Activated CD8-positive, alpha-beta memory T cell treated with anti-CD3 and anti-CD28 coated beads, Interleukin-2, amount 50 U/mL, for 48 hours (primary cell): ENCODE measurements around the gene GPX7.
"Not testable (repeated sequence)": the region's sequence is repeated elsewhere in the genome, so short reads cannot be mapped to it uniquely, and the experiment has no call there.

Experiments
- DNase-seq: peaks from one replicate; pipeline ENCODE4 v3.0.0-alpha.2; 2020

Gene GPX7

DNA sequence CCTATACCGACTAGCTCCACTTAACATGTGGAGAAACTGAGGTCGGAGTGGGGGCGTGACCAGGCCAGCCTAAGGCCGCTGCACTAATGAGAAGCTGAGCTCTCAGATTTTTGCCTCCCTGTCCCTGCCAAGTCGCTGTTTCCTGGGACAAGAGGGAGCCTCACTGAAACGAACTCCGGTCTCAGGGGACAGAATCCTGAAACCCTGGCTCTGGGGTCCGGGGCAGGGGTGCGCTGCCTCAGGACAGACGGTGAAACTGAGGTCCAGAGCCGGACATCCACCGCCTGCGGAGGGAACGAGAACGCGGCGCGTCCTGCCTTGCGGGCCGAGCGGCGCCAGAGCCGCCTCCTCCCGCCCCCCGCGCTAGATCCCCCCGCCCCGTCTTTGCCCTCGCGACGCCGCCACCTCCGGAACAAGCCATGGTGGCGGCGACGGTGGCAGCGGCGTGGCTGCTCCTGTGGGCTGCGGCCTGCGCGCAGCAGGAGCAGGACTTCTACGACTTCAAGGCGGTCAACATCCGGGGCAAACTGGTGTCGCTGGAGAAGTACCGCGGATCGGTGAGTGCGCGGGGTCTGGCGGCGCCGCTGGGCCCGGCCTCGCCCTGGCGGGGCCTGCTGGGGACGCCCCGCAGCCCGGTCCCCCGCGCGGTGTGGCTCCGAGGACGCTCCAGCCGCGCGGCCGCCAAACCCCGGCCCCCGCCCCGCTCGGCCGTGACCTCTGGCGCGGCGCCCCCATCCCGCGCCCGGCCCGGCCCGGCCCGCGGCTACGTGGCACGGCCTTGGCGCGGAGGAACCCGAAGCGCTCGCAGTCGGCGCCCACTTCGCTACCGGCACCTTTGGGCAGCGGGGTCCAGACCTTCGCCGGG lies at the start of gene GPX7:
GPX7 (plus strand) TSS at position 381 of the 865 bp plus-strand sequence; CDS start at position 420, 39 bp downstream.
- peak; percentile 78 for DNase-seq

DNA sequence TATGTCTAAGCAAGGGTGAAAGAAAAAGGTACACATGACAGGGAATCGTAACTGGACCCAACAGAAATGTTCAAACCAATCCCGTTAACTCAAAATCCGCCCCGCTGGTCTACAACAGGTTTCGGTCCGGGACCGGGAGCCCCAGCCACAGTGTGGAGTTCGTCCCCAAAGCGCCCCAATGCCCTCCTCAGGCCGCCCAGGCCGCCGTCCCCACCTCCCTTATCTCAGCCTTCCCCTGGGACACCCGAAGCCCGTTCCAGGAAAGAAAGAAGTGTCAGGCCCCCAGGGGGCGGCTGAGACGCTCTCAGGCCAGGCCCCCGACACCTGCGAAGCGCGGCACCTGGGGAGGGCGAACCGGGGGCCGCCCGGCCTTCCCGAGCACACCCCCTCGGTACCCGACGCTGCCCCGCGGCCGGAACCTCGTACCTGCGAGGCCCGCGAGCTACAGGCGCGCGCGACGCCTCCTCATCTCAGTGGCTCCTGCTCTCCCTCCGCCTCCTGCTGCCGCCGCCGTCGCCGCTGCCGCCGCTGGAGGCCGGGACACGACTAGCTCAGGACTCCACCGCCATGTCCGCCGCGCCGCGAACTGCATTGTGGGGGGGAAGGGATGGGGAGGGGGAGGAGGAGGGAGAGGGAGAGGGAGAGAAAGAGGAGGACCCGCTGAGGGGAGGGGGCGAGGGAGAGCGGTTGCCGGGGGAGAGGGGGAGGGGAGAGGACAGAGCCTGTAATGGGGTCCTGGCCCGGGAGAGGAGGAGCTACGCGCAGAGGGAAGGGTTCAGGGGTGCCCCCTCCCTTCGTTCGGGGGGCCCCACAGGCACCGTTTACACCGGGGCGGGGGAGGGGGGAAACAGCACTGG lies 49.4 kb upstream of the GPX7 start, which contains the start of gene TUT4:
TUT4 (minus strand) TSS at position 588 of the 857 bp plus-strand sequence. CDS start 26,812 bp downstream, outside the sequence.
- DNase-seq, result peak; percentile 87

DNA sequence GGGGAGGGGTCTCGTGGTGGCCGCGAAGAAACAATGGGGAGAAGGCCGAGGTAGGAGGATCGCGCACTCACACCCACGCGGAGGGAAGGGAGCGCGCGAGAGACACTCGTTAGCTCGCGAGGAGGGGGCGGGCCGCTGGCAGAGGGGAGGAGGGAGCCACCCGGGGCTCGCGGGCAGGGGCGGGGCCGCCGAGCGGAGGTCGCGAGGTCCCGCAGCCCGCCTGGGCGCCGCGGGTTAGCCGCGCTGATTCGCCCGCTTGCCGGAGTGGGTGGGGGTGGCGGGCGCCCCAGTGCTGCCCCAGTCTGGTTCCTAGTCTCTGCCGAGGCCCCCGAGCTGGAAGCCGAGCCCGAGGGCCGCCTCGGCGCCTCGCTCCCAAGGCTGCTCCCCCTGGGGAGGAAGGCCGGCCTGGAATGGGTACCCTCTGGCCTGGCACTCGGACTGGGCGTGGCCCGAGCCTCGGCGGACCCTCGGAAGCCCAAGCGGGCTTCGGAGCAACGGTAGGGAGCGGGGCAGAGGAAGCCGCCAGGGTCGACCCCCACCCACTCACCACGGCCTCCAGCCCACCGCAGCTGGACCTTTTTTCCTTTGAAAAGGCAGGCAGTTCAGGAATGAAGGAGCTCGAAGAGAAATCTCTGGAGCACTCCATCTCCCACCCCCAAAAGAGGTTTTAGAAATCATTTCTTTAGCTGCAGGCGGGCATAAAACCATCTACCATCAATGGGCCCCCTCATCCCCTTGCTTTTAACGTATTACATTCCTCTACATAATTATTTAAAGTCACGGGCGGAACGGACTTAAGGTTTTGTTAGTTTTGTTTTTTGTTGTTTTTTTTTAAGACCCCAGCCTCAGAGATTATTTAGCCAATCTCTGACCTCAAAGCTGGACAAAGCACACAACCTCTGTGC lies 48.6 kb upstream of the GPX7 start:
- peak; percentile 92 for DNase-seq

DNA sequence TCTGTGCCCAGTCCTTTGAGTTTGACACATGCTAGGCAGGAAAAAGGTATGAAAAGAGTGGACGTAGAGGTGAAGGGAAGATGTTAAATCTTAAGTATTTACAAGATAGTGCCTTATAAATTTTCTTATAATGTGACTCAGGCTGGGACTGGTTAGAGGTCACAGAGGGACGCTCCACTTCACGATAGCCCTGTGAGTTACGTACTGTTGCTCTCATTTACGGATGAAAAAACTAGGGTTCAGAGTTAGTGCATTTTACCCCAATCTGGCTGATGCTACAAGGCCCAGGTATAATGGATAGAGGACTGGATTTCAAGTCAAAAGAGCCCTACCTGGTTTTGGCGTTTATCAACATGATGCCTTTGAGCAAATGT lies 47.9 kb upstream of the GPX7 start:
- no peak for DNase-seq

DNA sequence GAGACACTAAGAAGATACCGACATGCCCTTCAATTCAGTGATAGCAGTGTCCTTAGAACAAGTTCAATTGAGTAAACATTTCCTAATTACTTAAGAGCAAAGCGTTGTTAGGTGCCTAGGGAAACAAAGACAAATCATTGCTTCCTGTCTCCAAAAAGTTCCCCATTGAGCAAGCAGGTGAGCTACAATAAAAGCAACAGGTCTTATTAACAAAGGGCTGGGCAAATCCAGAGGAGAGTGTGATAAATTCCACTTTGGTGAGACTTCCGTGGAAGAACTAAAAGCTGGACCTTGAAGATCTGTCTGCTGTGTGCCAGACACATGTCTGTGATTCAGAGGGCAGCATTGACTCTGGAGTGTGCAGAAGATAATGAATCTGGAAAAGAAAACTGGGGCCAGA lies 47.4 kb upstream of the GPX7 start:
- DNase-seq, result no peak

DNA sequence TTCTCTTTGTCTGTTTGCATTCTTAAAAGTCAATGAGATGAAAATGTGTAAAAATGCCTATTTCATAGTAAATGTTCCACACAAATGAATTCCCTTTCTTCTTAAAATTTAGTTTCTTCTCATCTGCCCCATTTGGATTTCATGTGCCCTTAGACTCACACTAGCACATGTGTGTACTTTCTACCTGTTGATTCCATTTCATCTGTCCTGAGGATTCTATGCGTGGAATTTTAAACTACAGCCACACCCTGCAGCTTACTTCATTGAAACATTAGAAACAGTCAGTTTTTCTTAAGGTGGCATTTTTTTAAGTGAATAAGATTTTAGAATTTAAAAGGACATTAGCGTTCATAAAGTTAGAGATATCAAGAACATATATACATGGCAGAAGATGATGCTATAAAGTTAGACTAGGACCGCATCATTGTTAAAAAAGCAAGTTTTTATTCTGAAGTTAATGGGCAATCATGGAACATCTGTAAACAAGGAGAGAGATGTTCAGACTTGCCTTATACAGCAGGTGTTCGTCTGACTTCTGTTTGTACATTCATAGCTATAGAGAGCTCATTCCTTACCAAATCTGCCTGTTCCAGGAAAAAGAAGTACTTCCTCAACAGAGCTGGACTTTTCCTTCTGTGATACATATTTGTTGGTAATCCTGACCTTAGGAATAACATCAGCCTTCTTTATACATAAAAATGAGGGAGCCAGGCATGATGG lies 45.4 kb upstream of the GPX7 start:
- no peak for DNase-seq

DNA sequence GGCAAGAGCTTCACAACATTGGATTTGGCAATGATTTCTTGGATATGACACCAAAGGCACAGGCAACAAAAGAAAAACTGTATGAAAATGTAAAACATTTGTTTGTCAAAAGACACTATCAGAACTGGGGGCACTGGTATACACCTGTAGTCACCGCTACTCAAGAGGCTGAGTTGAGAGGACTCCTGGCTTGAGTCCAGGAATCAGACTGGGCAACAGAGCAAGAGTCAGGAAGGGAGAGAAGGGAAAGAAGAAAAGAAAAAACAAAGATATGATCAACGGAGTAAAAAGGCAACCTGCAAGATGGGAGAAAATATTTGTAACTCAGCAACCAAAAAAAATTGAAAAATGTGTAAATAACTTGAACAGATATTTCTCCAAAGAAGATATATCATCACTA lies 43.2 kb upstream of the GPX7 start:
- DNase-seq, result no peak

DNA sequence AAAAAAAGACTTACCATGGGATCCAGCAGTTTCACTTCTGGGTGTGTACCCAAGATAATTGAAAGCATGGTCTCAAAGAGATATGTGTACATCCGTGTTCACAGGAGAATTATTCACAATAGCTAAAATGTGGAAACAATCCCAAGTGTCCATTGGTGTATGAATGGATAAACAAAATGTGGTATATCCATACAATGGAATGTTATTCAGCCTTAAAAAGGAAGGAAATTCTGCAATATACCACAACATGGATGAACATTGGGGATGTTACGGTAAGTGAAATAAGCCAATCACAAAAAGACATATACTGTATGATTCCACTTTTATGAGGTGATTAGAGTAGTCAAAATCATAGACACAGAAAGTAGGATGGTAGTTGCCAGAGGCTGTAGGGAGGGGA lies 42.3 kb upstream of the GPX7 start:
- DNase-seq, result no peak

DNA sequence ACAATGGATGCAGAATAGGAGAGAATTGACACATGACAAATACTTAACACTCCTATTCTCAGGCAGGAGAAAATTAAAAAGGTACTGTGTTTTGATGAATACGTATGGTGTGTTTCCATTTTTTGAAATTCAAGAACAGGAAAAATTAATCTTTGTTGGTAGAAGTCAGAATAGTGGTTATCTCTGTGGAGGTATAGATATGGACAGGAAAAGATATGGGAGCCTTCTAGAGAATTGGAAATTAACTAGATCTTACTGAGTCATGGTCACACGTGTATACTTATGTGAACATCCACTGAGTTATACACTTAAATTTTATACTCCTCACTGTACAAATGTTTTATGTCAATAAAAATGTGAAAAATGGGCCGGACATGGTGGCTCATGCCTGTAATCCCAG lies 39.4 kb upstream of the GPX7 start:
- DNase-seq, result no peak

DNA sequence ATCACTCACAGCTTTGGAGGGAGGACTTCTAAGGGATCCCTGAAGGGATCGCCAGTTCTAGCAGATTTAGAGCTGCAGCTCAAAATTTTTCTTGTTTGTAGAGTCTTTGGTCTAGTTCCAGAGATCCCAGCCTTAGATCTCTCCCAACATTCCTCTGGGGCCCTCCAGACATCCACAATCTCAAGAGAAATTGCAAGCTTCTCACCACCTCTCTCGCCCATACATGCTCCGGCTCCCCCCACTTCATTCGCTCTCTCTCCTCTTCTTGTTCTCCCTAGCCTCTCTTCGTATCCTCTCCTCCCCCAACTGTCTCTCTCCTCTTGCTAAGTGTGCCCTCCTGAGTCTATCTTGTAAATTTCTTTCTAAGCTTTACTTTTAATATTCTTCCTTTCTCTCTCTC lies 34.2 kb upstream of the GPX7 start:
- no peak for DNase-seq

DNA sequence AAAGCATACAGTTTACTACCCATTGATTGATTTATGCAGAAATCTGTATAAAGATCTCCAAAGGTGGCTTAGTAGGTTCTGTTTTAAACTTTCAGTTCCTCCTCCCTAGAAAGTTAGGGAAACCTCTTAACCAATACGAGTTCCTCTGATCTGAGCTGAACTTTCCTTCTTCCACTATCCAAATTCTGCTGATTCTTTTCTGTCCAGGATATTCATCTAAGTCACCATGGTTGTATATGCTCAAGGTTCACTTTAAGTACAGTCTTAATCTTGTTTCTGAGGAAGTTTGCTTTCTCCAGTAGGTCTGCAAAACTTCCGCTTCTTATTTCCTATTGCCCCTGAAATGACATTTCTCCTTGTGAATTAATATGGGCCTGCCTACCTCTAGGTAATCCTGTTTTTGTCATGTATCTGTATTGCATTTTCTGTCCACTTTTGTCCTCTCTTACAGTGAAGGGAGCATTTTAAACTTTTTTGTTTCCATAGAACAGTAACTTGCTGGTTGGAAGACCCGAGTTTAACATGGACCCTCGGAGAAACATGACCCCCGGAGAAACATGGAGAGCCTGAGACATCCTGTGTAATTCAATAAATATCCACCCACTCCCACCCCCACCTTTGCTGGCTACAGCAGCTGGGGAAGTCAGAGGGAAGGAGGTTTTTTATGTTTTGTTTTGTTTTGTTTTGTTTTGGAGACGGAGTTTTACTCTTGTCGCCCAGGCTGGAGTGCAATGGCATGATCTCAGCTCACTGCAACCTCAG lies 32.5 kb upstream of the GPX7 start:
- DNase-seq, result no peak

DNA sequence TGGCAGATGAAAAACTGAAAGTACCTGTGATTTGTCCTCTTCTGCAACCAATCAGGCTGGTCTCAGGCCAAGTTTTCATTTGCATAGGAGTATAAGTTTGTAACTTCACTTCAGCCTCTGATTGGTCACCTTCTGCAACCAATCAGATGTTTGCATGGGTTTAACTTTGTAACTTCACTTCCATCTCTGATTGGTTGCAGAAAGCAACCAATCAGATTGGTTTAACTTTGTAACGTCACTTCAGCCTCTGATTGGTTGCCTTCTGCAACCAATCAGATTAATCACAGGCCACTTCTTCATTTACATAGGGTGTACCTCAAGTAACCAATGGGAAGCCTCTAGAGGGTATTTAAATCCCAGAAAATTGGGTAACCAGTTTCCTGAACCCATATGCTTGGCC lies 30.4 kb upstream of the GPX7 start:
- DNase-seq, result no peak

DNA sequence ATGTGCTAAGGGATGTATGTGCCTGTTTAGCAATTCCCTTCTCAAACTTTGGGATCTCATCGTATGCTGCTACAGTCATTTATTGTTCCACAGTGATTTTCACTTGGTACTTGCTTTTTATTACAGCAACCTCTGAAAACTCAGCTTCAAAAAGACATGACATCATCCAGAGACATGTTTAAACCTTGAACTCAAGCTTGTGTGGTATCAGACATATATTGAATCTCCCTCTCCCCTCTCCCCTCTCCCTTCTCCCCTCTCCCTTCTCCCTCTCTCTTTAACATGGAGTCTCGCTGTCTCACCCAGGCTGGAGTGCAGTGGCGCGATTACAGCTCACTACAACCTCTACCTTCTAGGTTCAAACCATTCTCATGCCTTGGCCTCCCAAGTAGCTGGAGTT lies 29.8 kb upstream of the GPX7 start:
- DNase-seq, result no peak

DNA sequence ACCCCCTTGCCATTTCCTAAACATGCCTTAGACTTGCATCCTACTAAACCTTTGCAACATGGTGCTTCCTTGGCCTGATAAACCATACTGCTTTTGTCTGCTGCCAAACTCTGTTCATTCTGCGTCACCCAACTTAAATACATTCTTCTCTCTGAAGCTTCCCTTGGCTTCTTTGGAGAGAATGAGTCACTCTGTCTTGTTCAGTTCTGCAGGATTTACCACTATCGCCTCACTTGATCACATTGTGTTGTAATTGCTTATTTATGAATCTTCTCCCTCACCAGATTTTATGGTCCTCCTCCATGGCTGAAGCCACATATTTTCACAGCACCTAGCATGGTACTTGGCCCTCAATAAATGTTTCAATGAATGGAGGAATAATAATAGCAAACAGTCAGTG lies 27.6 kb upstream of the GPX7 start:
- no peak for DNase-seq

DNA sequence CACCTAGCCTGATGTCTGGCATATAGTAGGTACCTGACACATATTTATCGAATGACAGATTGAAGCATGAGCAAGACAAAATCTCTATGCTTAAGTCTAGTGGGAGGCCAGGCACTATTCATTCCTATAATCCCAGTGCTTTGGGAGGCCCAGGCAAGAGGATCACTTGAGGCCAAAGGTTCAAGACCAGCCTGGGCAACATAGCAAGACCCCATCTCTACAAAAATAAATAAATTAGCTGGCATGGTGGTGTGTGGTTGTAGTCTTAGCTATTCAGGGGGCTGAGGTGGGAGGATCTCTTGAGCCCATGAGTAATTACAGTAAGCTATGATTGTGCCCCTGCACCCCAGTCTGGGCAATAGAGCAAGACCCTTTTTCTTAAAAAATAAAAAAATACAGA lies 26.1 kb upstream of the GPX7 start:
- DNase-seq, result no peak

DNA sequence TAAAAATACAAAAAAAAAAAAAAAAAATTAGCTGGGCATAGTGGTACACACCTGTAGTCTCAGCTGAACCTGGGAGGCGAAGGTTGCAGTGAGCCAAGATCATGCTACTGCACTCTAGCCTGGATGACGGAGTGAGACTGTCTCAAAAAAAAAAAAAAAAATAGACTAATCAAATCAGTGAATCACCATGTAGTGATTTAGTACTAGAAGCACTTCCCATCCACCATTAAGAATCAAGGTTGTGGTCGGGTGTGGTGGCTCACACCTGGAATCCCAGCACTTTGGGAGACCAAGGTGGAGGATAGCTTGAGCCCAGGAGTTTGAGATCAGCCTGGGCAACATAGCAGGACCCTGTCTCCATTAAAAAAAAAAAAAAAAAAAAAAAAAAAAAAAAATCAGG lies 24.1 kb upstream of the GPX7 start:
- not testable (repeated sequence) for DNase-seq

DNA sequence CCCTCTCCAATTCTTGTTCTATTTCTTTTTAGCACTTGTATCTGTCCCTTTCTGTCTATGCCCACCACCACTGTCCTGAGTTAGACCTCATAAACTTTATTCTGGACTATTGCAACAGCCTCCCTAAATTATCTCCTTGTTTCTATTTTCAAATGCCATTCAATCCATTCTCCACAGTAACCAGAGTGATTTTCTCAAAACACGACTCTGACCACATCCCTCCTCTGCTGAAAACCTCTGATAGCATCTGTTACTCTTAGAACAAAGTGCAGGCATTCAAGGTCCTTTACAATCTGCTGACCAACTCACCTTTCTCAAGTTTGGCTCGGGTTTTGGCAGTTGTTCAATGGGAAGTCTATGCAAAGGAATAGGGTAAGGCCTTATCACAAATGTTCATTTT lies 22.8 kb upstream of the GPX7 start:
- DNase-seq, result no peak

DNA sequence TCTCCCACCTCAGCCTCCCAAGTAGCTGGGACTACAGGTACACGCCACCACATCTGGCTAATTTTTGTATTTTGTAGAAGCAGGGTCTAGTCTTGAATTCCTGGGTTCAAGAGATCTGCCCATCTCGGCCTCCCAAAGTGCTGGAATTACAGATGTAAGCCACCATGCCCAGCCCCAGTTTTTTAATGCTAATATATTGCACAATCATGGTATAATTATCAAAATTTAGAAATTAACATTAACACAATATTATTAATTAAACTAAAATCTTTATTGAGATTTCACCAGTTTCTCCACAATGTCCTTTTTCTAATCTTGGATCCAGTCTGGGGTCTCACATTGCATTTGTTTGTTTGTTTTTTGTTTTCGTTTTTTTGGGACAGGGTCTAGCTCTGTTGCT lies 21.9 kb upstream of the GPX7 start:
- no peak for DNase-seq

DNA sequence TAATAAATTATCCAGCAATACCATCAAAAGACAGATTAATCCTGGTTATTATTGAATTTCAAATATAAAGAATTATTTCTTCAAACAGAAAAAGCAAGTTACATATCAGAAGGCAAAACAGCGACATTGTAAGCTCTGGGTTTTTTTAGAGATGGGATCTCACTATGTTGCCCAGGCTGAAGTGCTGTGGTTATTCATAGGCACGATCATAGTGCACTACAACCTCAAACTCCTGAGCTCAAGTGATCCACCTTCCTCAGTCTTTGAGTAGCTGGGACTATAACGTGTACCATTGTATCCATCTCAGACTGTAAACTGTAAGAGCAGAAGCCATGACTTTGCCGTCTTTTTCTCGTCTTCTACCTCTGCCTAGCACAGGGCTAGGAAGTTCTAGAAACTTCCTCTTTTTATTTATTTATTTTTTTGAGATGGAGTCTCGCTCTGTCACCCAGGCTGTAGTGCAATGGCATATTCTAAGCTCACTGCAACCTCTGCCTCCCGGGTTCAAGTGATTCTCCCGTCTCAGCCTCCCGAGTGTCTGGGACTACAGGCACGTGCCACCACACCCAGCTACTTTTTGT lies 20.0 kb upstream of the GPX7 start:
- DNase-seq, result no peak

DNA sequence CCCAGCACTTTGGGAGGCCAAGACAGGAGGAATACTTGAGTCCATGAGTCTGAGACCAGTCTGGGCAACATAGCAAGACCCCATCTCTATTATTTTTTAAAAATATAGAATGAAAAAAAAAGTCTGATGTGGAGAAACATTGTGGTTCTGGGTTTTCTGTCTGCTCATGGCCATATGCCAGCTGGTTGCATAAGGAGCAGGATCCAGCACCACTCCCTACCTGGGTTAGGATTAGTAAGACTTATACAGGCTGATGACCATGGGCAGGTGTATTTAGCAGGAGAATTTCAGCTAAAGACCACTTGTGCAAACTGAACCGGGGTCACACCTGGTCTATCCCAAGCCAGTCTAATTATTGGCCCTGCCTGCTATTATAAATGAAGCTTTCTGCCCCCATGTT lies 16.7 kb upstream of the GPX7 start:
- DNase-seq, result no peak

DNA sequence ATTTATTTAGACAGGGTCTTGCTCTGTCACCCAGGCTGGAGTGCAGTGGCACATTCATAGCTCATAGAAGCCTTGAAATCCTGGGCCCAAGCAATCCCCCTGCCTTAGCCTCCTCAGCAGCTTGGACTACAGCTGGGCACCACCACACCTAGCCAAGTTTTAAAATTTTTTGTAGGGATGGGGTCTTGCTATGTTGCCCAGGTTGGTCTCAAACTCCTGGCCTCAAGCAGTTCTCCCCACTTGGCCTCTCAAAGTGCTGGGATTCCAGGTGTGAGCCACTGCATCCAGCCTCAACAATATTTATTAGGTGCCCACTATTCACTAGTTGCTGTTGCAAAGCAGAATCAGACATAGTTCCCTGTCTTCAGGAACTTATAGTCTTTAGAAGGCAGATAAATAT lies 14.1 kb upstream of the GPX7 start:
- DNase-seq, result no peak
